Activated CD8-positive, alpha-beta T cell treated with anti-CD3 and anti-CD28 coated beads, Interleukin-2, amount 10 ng/mL, durations not matched to agents 7 days and 5 days (primary cell): ENCODE measurements around the gene ZNF787. TPM values are rescaled to one million over a fixed set of nuclear protein-coding genes. Genes with fewer than 3 reads are reported as not detected.

Source experiments
- ATAC-seq: fragments of 150-1000 bp; cut with Tn5 transposase; one replicate; pipeline ENCODE4 v1.10.0; 2021; ENCODE audit warnings: moderate library complexity
- CTCF ChIA-PET: fragments of 350-600 bp; sonication (Branson Sonifier 250); formaldehyde crosslinking; loops from one replicate; lab custom pipeline; 2021; ENCODE audit warnings: antibody characterized with exemption; lab: Charles Lee
- POLR2A ChIA-PET: fragments of 350-600 bp; sonication (Branson Sonifier 250); formaldehyde crosslinking; loops from one replicate; lab custom pipeline; 2021; ENCODE audit warnings: antibody characterized with exemption; lab: Charles Lee
- DNase-seq: peaks from one replicate; pipeline ENCODE4 v3.0.0-alpha.2; 2020
- H3K27ac Mint-ChIP-seq: one replicate; pipeline ENCODE4 v1.8.0; 2021; ENCODE audit warnings: mild to moderate bottlenecking, mixed read lengths
- H3K27me3 Mint-ChIP-seq: one replicate; pipeline ENCODE4 v1.8.0; 2021; ENCODE audit warnings: low read depth, mixed read lengths
- H3K36me3 Mint-ChIP-seq: one replicate; pipeline ENCODE4 v1.8.0; 2021; ENCODE audit warnings: low read depth, mixed read lengths
- H3K4me1 Mint-ChIP-seq: one replicate; pipeline ENCODE4 v1.8.0; 2021; ENCODE audit warnings: low read depth, mixed read lengths
- H3K4me3 Mint-ChIP-seq: one replicate; pipeline ENCODE4 v1.8.0; 2021; ENCODE audit warnings: mild to moderate bottlenecking, mixed read lengths
- H3K9me3 Mint-ChIP-seq: one replicate; pipeline ENCODE4 v1.8.0; 2022; ENCODE audit warnings: mixed read lengths; ENCODE audit not compliant: insufficient read depth
- total RNA-seq, 2 experiments: library from RNA; stranded (reverse); gene quantifications; one replicate each; pipeline ENCODE4 v1.2.3, GENCODE V29; 2021

The ZNF787 gene
- total RNA-seq, 2 experiments from 2014 or later: 30.4 to 31.3 TPM

DNA sequence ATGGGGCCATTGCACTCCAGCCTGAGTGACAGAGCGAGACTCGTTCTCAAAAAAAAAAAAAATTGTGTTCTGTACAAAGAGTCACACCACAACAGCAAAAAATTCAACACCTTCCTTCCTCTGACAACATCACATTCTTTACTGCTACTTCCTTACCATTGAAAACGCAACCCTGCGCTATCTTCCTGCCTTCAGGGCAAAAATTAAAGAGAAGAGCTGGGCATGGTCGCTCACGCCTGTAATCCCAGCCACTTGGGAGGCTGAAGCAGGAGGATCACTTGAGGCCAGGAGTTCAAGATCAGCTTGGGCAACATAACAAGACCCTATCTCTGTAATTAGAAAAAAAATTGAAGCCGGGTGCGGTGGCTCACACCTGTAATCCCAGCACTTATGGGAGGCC is 10.6 kb upstream of the ZNF787 start:
- CTCF ChIA-PET: no interaction called here
- H3K27ac Mint-ChIP-seq: no peak overlapping the region
- ATAC-seq (no peak), DNase-seq (no peak)
- H3K27me3 Mint-ChIP-seq: no peaks in the 10 kb centered on the region
- no peaks in the 10 kb centered on the region for H3K36me3 Mint-ChIP-seq
- H3K4me1 Mint-ChIP-seq: no peaks in the 10 kb centered on the region
- POLR2A ChIA-PET: no interaction called here
- H3K4me3 Mint-ChIP-seq: no peak overlapping the region
- H3K9me3 Mint-ChIP-seq: no peaks in the 10 kb centered on the region

DNA sequence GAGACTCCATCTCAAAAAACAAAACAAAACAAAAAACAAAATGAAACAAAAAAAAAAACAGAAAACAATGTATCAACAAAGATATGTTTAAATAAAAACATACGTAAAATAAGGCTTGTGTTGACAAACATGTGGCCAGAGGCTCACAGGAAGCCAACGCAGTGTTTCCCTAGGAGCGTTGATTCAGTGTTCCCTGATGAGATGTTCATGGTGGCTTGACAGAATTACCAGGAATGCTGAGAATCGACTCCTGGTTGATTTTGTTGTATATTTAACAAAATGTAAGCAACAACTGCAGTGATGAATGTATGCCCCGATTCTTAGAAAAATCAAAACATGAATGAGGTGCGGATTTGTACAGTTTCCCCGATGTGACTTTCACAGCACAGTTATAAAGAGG is 8.9 kb upstream of the ZNF787 start:
- Mint-ChIP-seq H3K27me3 (no peaks in the 10 kb centered on the region), H3K9me3 (no peaks in the 10 kb centered on the region), H3K27ac (no peak overlapping the region), H3K36me3 (no peaks in the 10 kb centered on the region), H3K4me3 (no peak overlapping the region), H3K4me1 (peaks cover 2% of the 10 kb centered on the region)
- ATAC-seq: no peak
- ChIA-PET POLR2A (no interaction called here), CTCF (no interaction called here)
- DNase-seq: no peak

DNA sequence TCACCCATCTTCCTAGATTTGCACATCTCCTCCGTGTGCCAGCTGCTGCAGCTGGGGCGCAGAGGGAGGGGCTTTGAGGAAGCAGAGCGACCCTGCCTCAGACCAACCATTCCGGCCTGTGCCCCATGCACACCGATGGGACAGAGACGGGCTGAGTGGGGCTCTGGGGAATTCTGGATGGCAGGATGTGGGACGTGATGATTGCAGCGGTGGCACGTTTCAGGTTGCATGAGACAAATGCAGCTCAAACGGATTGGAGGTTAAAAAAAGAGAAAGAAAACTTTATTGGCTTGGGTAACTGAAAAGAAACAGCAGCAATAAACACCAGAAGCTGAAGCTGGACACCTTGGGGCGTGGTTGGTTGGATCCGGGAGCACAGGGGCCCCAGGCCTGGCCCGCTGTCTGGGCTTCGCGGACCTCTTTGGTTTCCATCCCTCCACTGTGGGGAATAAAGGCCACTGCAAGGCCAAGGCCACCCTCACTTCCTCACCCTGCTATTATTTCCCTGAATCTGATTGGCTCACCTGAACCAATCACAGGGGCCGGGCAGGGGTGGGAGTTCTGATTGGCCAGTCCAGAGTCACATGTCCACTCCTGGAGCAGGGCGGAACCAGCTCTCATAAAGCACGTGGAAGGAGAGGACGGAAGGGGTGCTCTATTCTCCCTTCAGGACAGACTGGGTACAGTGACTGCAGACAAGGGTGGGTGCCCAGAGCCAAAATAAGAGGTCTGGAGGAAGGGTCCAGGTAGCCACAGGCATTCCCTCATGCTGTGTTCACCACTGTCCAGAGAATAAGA is 6.1 kb upstream of the ZNF787 start:
- Mint-ChIP-seq H3K4me1 (peaks cover 14% of the 10 kb centered on the region), H3K4me3 (no peak overlapping the region), H3K9me3 (no peaks in the 10 kb centered on the region), H3K36me3 (no peaks in the 10 kb centered on the region), H3K27ac (no peak overlapping the region), H3K27me3 (no peaks in the 10 kb centered on the region)
- ATAC-seq (no peak), DNase-seq (no peak)
- POLR2A ChIA-PET: no interaction called here
- CTCF ChIA-PET: no interaction called here

DNA sequence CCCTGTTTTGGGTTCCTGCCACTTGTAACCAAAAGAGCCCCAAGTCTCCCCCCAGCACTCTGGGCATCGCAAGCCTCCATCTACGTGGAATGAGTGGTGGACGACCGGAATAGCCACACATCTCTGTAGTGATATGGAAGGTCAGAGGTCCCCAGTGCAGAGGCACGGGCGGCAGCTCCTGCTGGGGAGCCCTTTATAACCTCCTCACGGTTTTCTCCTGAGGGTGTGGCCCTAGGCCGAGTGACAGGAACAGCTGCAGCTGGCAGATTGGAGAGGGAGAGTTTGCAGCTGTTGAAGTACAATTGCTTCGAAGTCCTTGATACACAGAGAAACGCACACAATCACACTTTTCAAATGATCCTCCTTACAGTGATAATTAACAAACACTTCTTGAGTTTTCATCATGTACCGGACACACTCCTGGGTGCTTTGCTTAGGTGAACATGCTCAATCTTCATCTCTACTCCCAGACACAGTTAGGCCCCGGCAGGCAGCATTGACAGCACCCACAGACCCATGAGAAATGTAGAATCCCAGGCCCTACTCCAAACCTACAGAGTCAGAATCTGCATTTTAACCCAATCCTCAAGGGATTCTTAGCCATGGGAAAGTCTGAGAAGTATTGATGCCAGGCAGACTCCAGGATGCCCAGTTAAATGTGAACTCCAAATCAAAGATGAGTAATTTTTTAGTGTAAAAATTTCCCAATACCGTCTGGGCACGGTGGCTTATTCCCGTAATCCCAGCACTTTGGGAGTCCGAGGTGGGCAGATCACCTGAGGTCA is 4.9 kb upstream of the ZNF787 start:
- CTCF ChIA-PET: no interaction called here
- Mint-ChIP-seq H3K9me3 (no peaks in the 10 kb centered on the region), H3K27me3 (no peaks in the 10 kb centered on the region), H3K36me3 (no peaks in the 10 kb centered on the region), H3K4me1 (peaks cover 21% of the 10 kb centered on the region), H3K27ac (no peak overlapping the region), H3K4me3 (no peak overlapping the region)
- DNase-seq: no peak
- no peak for ATAC-seq
- POLR2A ChIA-PET: no interaction called here

DNA sequence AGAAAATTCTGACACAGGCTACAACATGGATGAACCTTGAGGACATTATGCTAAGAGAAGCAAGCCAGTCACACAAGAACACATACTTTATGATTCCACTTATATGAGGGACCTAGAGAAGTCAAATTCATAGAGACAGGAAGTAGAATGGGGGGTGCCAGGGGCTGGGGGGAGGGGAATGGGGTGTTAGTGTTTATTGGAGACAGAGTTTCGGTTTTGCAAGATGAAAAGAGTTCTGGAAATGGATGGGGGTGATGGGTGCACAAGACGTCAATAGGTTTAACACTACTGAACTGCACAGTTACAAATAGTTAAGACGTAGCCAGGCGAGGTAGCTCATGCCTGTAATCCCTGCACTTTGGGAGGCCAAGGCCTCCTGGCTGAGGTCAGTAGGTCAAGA is 3.5 kb upstream of the ZNF787 start:
- H3K27me3 Mint-ChIP-seq: no peaks in the 10 kb centered on the region
- no peak for ATAC-seq
- peaks cover 28% of the 10 kb centered on the region for H3K4me1 Mint-ChIP-seq
- no peak overlapping the region for H3K4me3 Mint-ChIP-seq
- CTCF ChIA-PET: interaction anchor here (0.9 kb wide), 1 partner anchor 58 kb away, joined by 3 read pairs; no protein-coding TSS in a partner anchor
- peaks cover 6% of the 10 kb centered on the region for H3K36me3 Mint-ChIP-seq
- DNase-seq: no peak
- H3K27ac Mint-ChIP-seq: peak overlapping the region; percentile 44
- H3K9me3 Mint-ChIP-seq: no peaks in the 10 kb centered on the region
- POLR2A ChIA-PET: no interaction called here

DNA sequence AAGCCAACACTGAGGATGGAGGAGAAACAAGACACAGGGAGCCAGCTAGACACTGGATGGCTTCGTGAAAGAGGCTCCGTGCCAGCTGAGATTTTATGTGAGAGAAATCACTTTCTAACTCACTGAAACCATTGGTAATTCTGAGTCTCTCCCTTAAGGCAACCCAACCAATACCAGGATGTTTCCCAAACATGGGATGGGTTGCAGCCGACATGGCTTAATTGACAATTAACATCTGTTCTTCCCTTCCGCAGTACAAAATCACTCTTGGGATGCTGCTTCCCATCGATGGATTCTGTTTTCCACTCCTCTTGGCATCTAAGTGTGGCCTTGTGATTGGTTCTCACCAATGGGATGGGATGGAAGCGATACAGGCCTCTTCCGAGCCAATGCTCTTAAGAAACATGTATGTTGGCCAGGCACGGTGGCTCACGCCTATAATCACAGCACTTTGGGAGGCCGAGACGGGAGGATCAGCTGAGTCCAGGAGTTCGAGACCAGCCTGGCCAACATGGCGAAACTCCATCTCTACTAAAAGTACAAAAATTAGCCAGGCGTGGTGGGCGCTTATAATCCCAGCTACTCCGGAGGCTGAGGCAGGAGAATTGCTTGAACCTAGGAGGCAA is 2.3 kb upstream of the ZNF787 start:
- Mint-ChIP-seq H3K4me3 (no peak overlapping the region), H3K27me3 (no peaks in the 10 kb centered on the region), H3K36me3 (peaks cover 8% of the 10 kb centered on the region), H3K4me1 (peaks cover 37% of the 10 kb centered on the region), H3K9me3 (no peaks in the 10 kb centered on the region), H3K27ac (no peak overlapping the region)
- CTCF ChIA-PET: interaction anchor here (1.4 kb wide), 1 partner anchor 42 kb away, joined by 6 read pairs; no protein-coding TSS in a partner anchor
- no peak for DNase-seq
- POLR2A ChIA-PET: no interaction called here
- ATAC-seq: no peak

DNA sequence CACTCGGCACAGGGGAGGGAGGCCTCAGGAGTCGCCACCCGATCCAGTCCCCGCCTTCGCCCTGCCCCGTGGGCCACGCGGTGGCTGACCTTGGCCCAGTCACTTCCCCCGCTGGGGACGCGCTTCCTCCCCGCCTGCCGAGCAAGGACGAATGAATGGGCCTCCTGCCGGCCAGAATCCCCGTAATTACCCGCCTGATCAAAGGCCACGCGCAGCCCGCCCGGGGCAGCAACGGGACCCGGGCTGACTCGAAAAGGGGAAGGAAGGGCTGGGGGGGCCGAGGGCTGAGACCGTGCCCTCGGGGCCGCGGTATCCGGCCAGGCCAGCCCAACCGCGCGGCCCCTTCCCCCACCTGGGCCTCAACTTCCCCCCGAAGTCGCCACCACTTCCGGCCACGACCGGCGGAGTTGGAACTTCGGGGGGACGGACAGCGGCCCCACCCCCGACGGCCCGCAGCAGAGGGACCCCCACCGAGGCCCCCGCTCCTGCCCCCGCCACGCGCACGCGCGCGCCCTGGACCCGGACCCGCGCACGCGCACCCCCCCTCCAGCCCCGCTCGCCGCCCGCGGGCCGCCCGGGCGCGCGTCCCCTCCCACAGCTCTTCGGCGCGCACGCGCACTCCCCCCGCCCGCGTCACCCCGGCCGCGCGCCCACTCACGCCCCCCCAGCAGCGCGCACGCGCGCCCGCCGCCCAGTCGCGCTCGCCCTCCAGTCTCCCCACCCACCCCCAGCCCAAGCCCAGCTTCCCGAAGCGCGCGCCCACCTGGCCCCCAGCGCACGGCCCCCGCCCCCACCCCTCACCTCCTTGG is 520 bp downstream of the ZNF787 start:
- ChIA-PET CTCF (no interaction called here), POLR2A (interaction anchor here (0.5 to 2.2 kb wide), 11 partner anchors 9 to 194 kb away, joined by 3 to 10 read pairs (median 5); partner anchors contain the start of genes ZNF444 and ZSCAN5A)
- no peaks in the 10 kb centered on the region for H3K27me3 Mint-ChIP-seq

DNA sequence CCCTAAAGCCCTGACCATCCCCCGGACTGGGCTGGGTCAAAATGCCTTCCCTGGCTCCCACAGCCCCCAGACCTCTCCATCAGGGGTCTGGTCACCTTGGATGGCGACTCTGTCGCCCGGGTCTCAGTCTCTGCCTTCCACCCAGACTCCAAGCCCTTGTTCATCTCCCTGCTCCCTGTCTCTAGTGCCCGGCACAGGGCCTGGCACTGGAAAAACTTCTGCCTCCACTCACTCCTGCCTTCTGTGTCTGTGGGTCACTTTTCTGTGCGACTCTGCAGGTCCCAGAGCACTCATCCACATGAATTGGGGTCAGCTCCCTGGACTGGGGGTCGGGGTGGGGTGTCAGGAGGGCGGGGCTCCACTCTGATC is 1.1 kb downstream of the ZNF787 start:
- no peaks in the 10 kb centered on the region for H3K27me3 Mint-ChIP-seq
- ATAC-seq: no peak
- ChIA-PET CTCF (no interaction called here), POLR2A (interaction anchor here (0.5 to 2.2 kb wide), 5 partner anchors 8 to 194 kb away, joined by 3 to 6 read pairs (median 4); partner anchors contain the start of gene ZNF444)
- H3K4me3 Mint-ChIP-seq: peak overlapping the region; percentile 86
- peaks cover 41% of the 10 kb centered on the region for H3K4me1 Mint-ChIP-seq
- no peak for DNase-seq
- H3K27ac Mint-ChIP-seq: peak overlapping the region; percentile 95
- H3K9me3 Mint-ChIP-seq: no peaks in the 10 kb centered on the region
- H3K36me3 Mint-ChIP-seq: peaks cover 9% of the 10 kb centered on the region

More for the DNA sequence above, 520 bp downstream of the ZNF787 start:
- Mint-ChIP-seq H3K4me3 (peak overlapping the region; percentile 86), H3K9me3 (no peaks in the 10 kb centered on the region), H3K27ac (peak overlapping the region; percentile 95), H3K36me3 (peaks cover 9% of the 10 kb centered on the region), H3K4me1 (peaks cover 42% of the 10 kb centered on the region)
- ATAC-seq (peak; percentile 40), DNase-seq (peak; percentile 83)

DNA sequence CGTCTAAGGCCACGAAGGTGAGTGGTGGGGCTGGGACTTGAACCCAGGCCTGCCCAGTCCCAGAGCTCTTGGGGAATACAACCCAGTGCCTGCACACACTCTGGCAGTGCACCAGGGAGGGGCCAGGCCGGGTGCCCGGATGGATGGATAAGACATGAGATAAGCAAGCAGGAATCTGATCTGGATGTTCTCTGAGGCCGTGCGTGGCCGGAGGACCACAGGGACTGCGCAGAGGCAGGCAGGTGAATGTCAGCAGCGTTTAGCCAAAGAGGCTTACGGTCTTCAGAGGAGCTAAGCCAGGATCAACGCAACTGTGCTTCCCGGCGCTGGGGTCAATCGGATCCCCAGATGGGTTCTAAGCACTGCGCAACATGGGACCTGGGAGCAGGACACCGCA is 1.5 kb downstream of the ZNF787 start:
- Mint-ChIP-seq H3K4me3 (peak overlapping the region; percentile 86), H3K4me1 (peaks cover 43% of the 10 kb centered on the region)
- ATAC-seq: no peak

DNA sequence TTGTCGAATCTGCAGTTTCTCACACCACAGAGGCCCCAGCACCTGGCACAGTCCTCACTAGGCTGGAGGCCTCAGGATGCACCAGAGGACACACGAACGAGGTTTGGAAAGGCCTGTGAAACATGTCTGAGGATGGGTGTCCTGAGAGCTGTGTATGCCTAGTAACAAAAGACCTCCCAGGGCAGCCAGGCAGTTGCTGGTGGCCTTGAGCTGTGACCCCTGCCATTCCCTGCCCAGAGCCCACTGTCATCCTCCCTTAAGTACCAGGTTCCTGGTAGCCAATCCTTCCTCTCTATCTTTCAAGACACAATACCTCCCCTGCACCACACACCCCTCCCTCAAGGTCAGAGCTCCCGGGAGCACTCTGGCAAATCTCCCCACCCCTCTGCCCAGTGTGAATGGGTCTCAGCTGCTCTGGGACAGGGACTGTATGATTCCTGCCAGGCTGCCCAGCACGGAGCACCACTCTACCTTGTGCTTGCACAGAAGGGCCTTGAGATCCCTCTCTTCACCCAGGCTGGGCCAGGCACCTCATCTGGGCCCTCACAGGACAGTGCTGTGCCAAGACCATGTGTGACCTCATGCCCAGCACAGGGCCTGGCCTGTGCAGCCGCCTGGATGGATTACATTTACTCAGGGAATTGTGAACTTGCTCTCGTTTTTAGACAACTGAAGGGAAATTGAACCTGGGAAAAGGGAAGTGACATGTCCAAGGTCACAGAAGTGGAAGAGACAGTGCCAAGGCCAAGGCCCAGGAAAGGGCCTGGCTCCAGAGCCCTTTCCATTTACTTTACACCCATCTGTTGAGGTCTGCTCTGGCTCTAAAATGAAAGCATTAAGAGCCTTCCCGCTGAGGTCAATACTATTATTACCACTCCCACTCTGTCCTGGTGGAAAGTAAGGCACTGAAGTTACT is 2.2 kb downstream of the ZNF787 start:
- POLR2A ChIA-PET: interaction anchor here (0.6 to 2.2 kb wide), 5 partner anchors 7 to 195 kb away, joined by 3 to 6 read pairs (median 4); partner anchors contain the start of gene ZNF444
- CTCF ChIA-PET: no interaction called here

More for the DNA sequence above, 1.5 kb downstream of the ZNF787 start:
- no peak for DNase-seq
- no peaks in the 10 kb centered on the region for H3K9me3 Mint-ChIP-seq
- ChIA-PET POLR2A (interaction anchor here (0.5 to 2.2 kb wide), 5 partner anchors 8 to 194 kb away, joined by 4 to 6 read pairs (median 4); partner anchors contain the start of gene ZNF444), CTCF (no interaction called here)
- no peaks in the 10 kb centered on the region for H3K27me3 Mint-ChIP-seq
- H3K36me3 Mint-ChIP-seq: peaks cover 9% of the 10 kb centered on the region
- H3K27ac Mint-ChIP-seq: peak overlapping the region; percentile 95

More for the DNA sequence above, 2.2 kb downstream of the ZNF787 start:
- H3K4me3 Mint-ChIP-seq: peak overlapping the region; percentile 86
- ATAC-seq (no peak), DNase-seq (no peak)
- H3K9me3 Mint-ChIP-seq: no peaks in the 10 kb centered on the region
- H3K27me3 Mint-ChIP-seq: no peaks in the 10 kb centered on the region
- peaks cover 44% of the 10 kb centered on the region for H3K4me1 Mint-ChIP-seq
- H3K27ac Mint-ChIP-seq: peak overlapping the region; percentile 95
- peaks cover 9% of the 10 kb centered on the region for H3K36me3 Mint-ChIP-seq
